ENCODE results near the gene STK10.

STK10 gene

GRCh38 chr5:172171118-172171517 lies 16.9 kb downstream of the STK10 start:
- POLR2A ChIA-PET, result interaction anchor here (0.6 kb wide), 1 partner anchor 68 kb away, joined by 3 read pairs; no protein-coding TSS in a partner anchor
- CTCF ChIA-PET, result interaction anchor here (2.0 to 2.4 kb wide), 2 partner anchors 18 to 65 kb away, joined by 5 to 10 read pairs; no protein-coding TSS in a partner anchor
- DNase-seq (ENCODE audit: low read depth, low spot score), result no peak
- no peak for TF ChIP-seq CTCF (IDR thresholded peaks at IDR 0.05; ENCODE audit: insufficient read depth, low read length, missing control alignments)
- H3K4me3 ChIP-seq (ENCODE audit: low read depth, low read length), result no peak overlapping the region

GRCh38 chr5:172170251-172170701 lies 17.7 kb downstream of the STK10 start:
- ChIA-PET POLR2A (no interaction called here), CTCF (interaction anchor here (2.0 to 2.4 kb wide), 2 partner anchors 19 to 64 kb away, joined by 5 to 10 read pairs; no protein-coding TSS in a partner anchor)
- no peak for TF ChIP-seq CTCF (IDR thresholded peaks at IDR 0.05; ENCODE audit: insufficient read depth, low read length, missing control alignments)
- no peak for DNase-seq (ENCODE audit: low read depth, low spot score)
- no peak overlapping the region for H3K4me3 ChIP-seq (ENCODE audit: low read depth, low read length)

GRCh38 chr5:172169216-172169615 lies 18.8 kb downstream of the STK10 start:
- ChIA-PET CTCF (interaction anchor here (2.0 kb wide), 1 partner anchor 63 kb away, joined by 5 read pairs; no protein-coding TSS in a partner anchor), POLR2A (no interaction called here)
- no peak overlapping the region for H3K4me3 ChIP-seq (ENCODE audit: low read depth, low read length)
- TF ChIP-seq CTCF (IDR thresholded peaks at IDR 0.05; ENCODE audit: insufficient read depth, low read length, missing control alignments), result no peak
- DNase-seq (ENCODE audit: low read depth, low spot score), result no peak

- H3K4me3 ChIP-seq (ENCODE audit: low read depth, low read length), result no peak overlapping the region
- no peak for TF ChIP-seq CTCF (IDR thresholded peaks at IDR 0.05; ENCODE audit: insufficient read depth, low read length, missing control alignments)
- ChIA-PET POLR2A (no interaction called here), CTCF (no interaction called here)
- no peak for DNase-seq (ENCODE audit: low read depth, low spot score)
Measured at GRCh38 chr5:172168311-172168710, 19.7 kb downstream of the STK10 start.

- no peak for TF ChIP-seq CTCF (IDR thresholded peaks at IDR 0.05; ENCODE audit: insufficient read depth, low read length, missing control alignments)
- no peak overlapping the region for H3K4me3 ChIP-seq (ENCODE audit: low read depth, low read length)
- ChIA-PET POLR2A (no interaction called here), CTCF (interaction anchor here (0.8 to 1.1 kb wide), 2 partner anchors 8 to 21 kb away, joined by 3 to 5 read pairs; no protein-coding TSS in a partner anchor)
- no peak for DNase-seq (ENCODE audit: low read depth, low spot score)
Measured at GRCh38 chr5:172167895-172168294, 20.1 kb downstream of the STK10 start.

- ChIA-PET POLR2A (no interaction called here), CTCF (interaction anchor here (0.7 to 1.9 kb wide), 3 partner anchors 9 to 110 kb away, joined by 3 to 7 read pairs (median 4); no protein-coding TSS in a partner anchor)
- no peak overlapping the region for H3K4me3 ChIP-seq (ENCODE audit: low read depth, low read length)
- no peak for DNase-seq (ENCODE audit: low read depth, low spot score)
- TF ChIP-seq CTCF (IDR thresholded peaks at IDR 0.05; ENCODE audit: insufficient read depth, low read length, missing control alignments), result no peak
Measured at GRCh38 chr5:172166030-172166826, 21.8 kb downstream of the STK10 start.

Data from AG04449 (cell line).